ENCODE data around the gene PLEKHF1. TPM values are rescaled to one million over a fixed set of nuclear protein-coding genes. Genes with fewer than 3 reads are reported as not detected.

PLEKHF1 gene
- total and polyA plus RNA-seq, 2 donors (not counting 1 experiment from before 2014, with no cell fraction given) = 5.2 to 72.5 TPM

- Histone ChIP-seq H3K36me3 (ENCODE audit: control insufficient read depth, insufficient read depth, low read length) (no peaks in the 10 kb centered on the region), H3K27ac (ENCODE audit: insufficient read depth, low read length) (no peak overlapping the region), H3K27me3 (ENCODE audit: control insufficient read depth, insufficient read depth, low read length) (peaks cover 11% of the 10 kb centered on the region), H2AFZ (ENCODE audit: low read length) (no peak overlapping the region), H3K9ac (ENCODE audit: insufficient read depth, low read length) (no peak overlapping the region), H4K20me1 (ENCODE audit: control insufficient read depth, extremely low read depth, insufficient read depth, low read length) (no peaks in the 10 kb centered on the region), H3K4me2 (ENCODE audit: extremely low read depth, insufficient read depth, low read length) (peak overlapping the region; percentile 35), H3K79me2 (ENCODE audit: control insufficient read depth, insufficient read depth, low read length) (no peaks in the 10 kb centered on the region), H3K9me3 (ENCODE audit: control insufficient read depth, insufficient read depth, low read depth, low read length) (no peaks in the 10 kb centered on the region), H3K4me3 (replicated peaks in 1 of 4; ENCODE audit: control extremely low read depth in 1 of 4, insufficient read depth in 1 of 4, low read depth in 3 of 4, low read length in 4 of 4) (peak overlapping the region in 2 of 4 experiments; percentile 31 to 42), H3K4me1 (ENCODE audit: control insufficient read depth, extremely low read depth, insufficient read depth, low read length) (no peaks in the 10 kb centered on the region)
- peak; percentile 6 to 32 for DNase-seq (ENCODE audit: low read depth in 2 of 2)
- TF ChIP-seq EZH2 (IDR thresholded peaks at IDR 0.05; ENCODE audit: low read length, missing control alignments) = no peak
- TF ChIP-seq, protein P1, sequence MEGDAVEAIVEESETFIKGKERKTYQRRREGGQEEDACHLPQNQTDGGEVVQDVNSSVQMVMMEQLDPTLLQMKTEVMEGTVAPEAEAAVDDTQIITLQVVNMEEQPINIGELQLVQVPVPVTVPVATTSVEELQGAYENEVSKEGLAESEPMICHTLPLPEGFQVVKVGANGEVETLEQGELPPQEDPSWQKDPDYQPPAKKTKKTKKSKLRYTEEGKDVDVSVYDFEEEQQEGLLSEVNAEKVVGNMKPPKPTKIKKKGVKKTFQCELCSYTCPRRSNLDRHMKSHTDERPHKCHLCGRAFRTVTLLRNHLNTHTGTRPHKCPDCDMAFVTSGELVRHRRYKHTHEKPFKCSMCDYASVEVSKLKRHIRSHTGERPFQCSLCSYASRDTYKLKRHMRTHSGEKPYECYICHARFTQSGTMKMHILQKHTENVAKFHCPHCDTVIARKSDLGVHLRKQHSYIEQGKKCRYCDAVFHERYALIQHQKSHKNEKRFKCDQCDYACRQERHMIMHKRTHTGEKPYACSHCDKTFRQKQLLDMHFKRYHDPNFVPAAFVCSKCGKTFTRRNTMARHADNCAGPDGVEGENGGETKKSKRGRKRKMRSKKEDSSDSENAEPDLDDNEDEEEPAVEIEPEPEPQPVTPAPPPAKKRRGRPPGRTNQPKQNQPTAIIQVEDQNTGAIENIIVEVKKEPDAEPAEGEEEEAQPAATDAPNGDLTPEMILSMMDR (conservative IDR thresholded peaks at IDR 0.05 in 1 of 2, IDR thresholded peaks at IDR 0.05 in 1 of 2; ENCODE audit: low read depth in 1 of 2, low read length in 2 of 2) = peak in 1 of 2 donors; percentile 12
These were observed 58.9 kb downstream of the PLEKHF1 start for GRCh38 chr19:29724102-29724641.

GRCh38 chr19:29724746-29725145 is 59.5 kb downstream of the PLEKHF1 start:
- TF ChIP-seq, protein P1 (conservative IDR thresholded peaks at IDR 0.05 in 1 of 2, IDR thresholded peaks at IDR 0.05 in 1 of 2; ENCODE audit: low read depth in 1 of 2, low read length in 2 of 2) = no peak
- no peak for TF ChIP-seq EZH2 (IDR thresholded peaks at IDR 0.05; ENCODE audit: low read length, missing control alignments)
- H3K9ac ChIP-seq (ENCODE audit: insufficient read depth, low read length) = no peak overlapping the region
- peaks cover 11% of the 10 kb centered on the region for H3K27me3 ChIP-seq (ENCODE audit: control insufficient read depth, insufficient read depth, low read length)
- no peak overlapping the region for H2AFZ ChIP-seq (ENCODE audit: low read length)
- peak overlapping the region; percentile 8 for H3K4me2 ChIP-seq (ENCODE audit: extremely low read depth, insufficient read depth, low read length)
- no peaks in the 10 kb centered on the region for H3K36me3 ChIP-seq (ENCODE audit: control insufficient read depth, insufficient read depth, low read length)
- no peaks in the 10 kb centered on the region for H3K4me1 ChIP-seq (ENCODE audit: control insufficient read depth, extremely low read depth, insufficient read depth, low read length)
- H3K79me2 ChIP-seq (ENCODE audit: control insufficient read depth, insufficient read depth, low read length) = no peaks in the 10 kb centered on the region
- no peak for DNase-seq (ENCODE audit: low read depth in 2 of 2)
- peak overlapping the region in 1 of 4 experiments; percentile 31 for H3K4me3 ChIP-seq (replicated peaks in 1 of 4; ENCODE audit: control extremely low read depth in 1 of 4, insufficient read depth in 1 of 4, low read depth in 3 of 4, low read length in 4 of 4)
- H3K9me3 ChIP-seq (ENCODE audit: control insufficient read depth, insufficient read depth, low read depth, low read length) = no peaks in the 10 kb centered on the region
- H3K27ac ChIP-seq (ENCODE audit: insufficient read depth, low read length) = no peak overlapping the region
- no peaks in the 10 kb centered on the region for H4K20me1 ChIP-seq (ENCODE audit: control insufficient read depth, extremely low read depth, insufficient read depth, low read length)

Other genes with a start within 250 kb of the PLEKHF1 start
- gene VSTM2B, start 139.5 kb upstream of the PLEKHF1 start, total RNA-seq = not detected in 2 replicates
- gene VSTM2B, start 139.5 kb upstream of the PLEKHF1 start, polyA plus RNA-seq = not detected in 2 replicates
- gene POP4, start 59.2 kb upstream of the PLEKHF1 start, total RNA-seq = 68.1 and 77.1 TPM in 2 replicates
- gene POP4, start 59.2 kb upstream of the PLEKHF1 start, polyA plus RNA-seq = 102 and 122 TPM in 2 replicates
- gene C19orf12, start 49.8 kb downstream of the PLEKHF1 start, total RNA-seq = 23.1 and 26.8 TPM in 2 replicates
- 18.0 and 25.4 TPM in 2 replicates for gene C19orf12, start 49.8 kb downstream of the PLEKHF1 start, polyA plus RNA-seq
- 3.9 and 4.8 TPM in 2 replicates for gene CCNE1, start 146.5 kb downstream of the PLEKHF1 start, total RNA-seq
- gene CCNE1, start 146.5 kb downstream of the PLEKHF1 start, polyA plus RNA-seq = 5.3 and 9.3 TPM in 2 replicates

Data from fibroblast of lung (primary cell).